SK-N-MC (cell line): Measurements from ENCODE around the gene NKIRAS1.

Experiments used
- EZH2 ChIP-seq: fragments of 200-600 bp; sonication (generic); IDR thresholded peaks from one replicate; pipeline ENCODE4 v1.6.1; 2017; ENCODE audit warnings: antibody characterized with exemption
- POLR2AphosphoS5 ChIP-seq: IDR thresholded peaks from 2 replicates; pipeline ENCODE4 v1.6.1; 2012; ENCODE audit warnings: mild to moderate bottlenecking, low read depth, low read length, borderline replicate concordance

DNA sequence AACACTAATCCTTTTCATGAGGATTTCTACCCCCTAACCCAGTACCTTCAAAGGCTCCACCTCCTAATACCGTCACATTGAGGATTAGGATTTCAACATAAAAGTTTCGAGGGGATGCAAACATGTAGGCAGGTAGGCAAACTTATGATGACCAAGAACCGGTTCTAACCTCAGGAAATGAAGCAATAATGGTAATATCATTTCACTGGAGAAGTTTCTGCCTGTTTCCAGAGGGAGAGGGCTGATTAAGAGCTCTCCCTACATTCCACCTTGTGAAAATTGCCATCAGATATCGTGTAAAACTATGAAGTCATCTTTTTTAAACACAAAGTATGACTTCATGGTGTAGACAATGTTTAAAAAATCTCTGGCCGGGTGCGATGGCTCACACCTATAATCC is 31.6 kb downstream of the NKIRAS1 start:
- TF ChIP-seq EZH2 (no peak), POLR2AphosphoS5 (no peak)
